Neuronal stem cell (in vitro differentiated cells): ENCODE measurements around the gene RNF181. TPM values are rescaled to one million over a fixed set of nuclear protein-coding genes. Genes with fewer than 3 reads are reported as not detected.

Experiments used
- DNase-seq: peaks from one replicate; pipeline ENCODE4 v3.0.0-alpha.2; 2013; ENCODE audit warnings: low spot score
- H2AFZ ChIP-seq: one replicate; pipeline ENCODE4 v1.6.1; 2013; ENCODE audit warnings: mild to moderate bottlenecking, low read length, inconsistent platforms
- H2AK5ac ChIP-seq: 2 replicates; pipeline ENCODE4 v1.6.1; 2013; ENCODE audit warnings: low read depth, mild to moderate bottlenecking, inconsistent platforms, low read length, moderate library complexity, mixed read lengths
- H2BK120ac ChIP-seq: 2 replicates; pipeline ENCODE4 v1.6.1; 2013; ENCODE audit warnings: low read depth, mild to moderate bottlenecking, inconsistent platforms, low read length, moderate library complexity, mixed read lengths
- H2BK12ac ChIP-seq: one replicate; pipeline ENCODE4 v1.6.1; 2013; ENCODE audit warnings: low read length, inconsistent platforms
- H2BK15ac ChIP-seq: 2 replicates; pipeline ENCODE4 v1.6.1; 2013; ENCODE audit warnings: mild to moderate bottlenecking, low read length, inconsistent platforms, mixed read lengths
- H2BK5ac ChIP-seq: one replicate; pipeline ENCODE4 v1.6.1; 2013; ENCODE audit warnings: inconsistent platforms, mild to moderate bottlenecking, low read length, moderate library complexity
- H3K14ac ChIP-seq: one replicate; pipeline ENCODE4 v1.6.1; 2013; ENCODE audit warnings: low read length, inconsistent platforms
- H3K18ac ChIP-seq: 2 replicates; pipeline ENCODE4 v1.6.1; 2013; ENCODE audit warnings: low read length, inconsistent platforms
- H3K23ac ChIP-seq: 2 replicates; pipeline ENCODE4 v1.6.1; 2013; ENCODE audit warnings: low read depth, mild to moderate bottlenecking, mixed read lengths, low read length, inconsistent platforms; ENCODE audit not compliant: poor library complexity
- H3K27ac ChIP-seq: replicated peaks from 3 replicates; pipeline ENCODE4 v1.5.1; 2013; ENCODE audit warnings: low read length, inconsistent platforms
- H3K27me3 ChIP-seq, 3 experiments: 2 replicates each; pipeline ENCODE4 v1.6.1; 2013; ENCODE audit warnings: low read length in 3 of 3, mild to moderate bottlenecking in 2 of 3, inconsistent platforms in 1 of 3, low read depth in 1 of 3, mixed read lengths in 1 of 3, moderate library complexity in 1 of 3; ENCODE audit not compliant: control insufficient read depth in 3 of 3, insufficient read depth in 3 of 3
- H3K36me3 ChIP-seq, 2 donors: replicated peaks in 1 of 2; 2 replicates each; pipeline ENCODE4 v1.6.1; 2013; ENCODE audit warnings: low read length in 2 of 2; ENCODE audit not compliant: control insufficient read depth in 2 of 2, insufficient read depth in 2 of 2
- H3K4ac ChIP-seq: 2 replicates; pipeline ENCODE4 v1.6.1; 2013; ENCODE audit warnings: inconsistent platforms, mild to moderate bottlenecking, low read length, moderate library complexity
- H3K4me1 ChIP-seq, 2 donors: 1 replicate in 1 of 2; 2 replicates in 1 of 2; pipeline ENCODE4 v1.6.1; 2013; ENCODE audit warnings: low read length in 2 of 2, low read depth in 1 of 2; ENCODE audit not compliant: control insufficient read depth in 2 of 2, insufficient read depth in 1 of 2
- H3K4me2 ChIP-seq: one replicate; pipeline ENCODE4 v1.6.1; 2013; ENCODE audit warnings: mild to moderate bottlenecking, low read length, inconsistent platforms; ENCODE audit not compliant: insufficient read depth, poor library complexity, severe bottlenecking
- H3K4me3 ChIP-seq, 2 donors: 2 replicates each; pipeline ENCODE4 v1.5.1; 2013; ENCODE audit warnings: low read length in 2 of 2, mild to moderate bottlenecking in 2 of 2, inconsistent platforms in 1 of 2, moderate library complexity in 1 of 2
- H3K79me1 ChIP-seq: one replicate; pipeline ENCODE4 v1.6.1; 2013; ENCODE audit warnings: low read depth, mild to moderate bottlenecking, inconsistent platforms, low read length, moderate library complexity
- H3K9ac ChIP-seq: one replicate; pipeline ENCODE4 v1.6.1; 2013; ENCODE audit warnings: mild to moderate bottlenecking, low read depth, low read length, inconsistent platforms; ENCODE audit not compliant: poor library complexity
- H3K9me3 ChIP-seq, 2 donors: replicated peaks in 1 of 2; 2 replicates each; pipeline versions ENCODE3 to v1.6.1; 2013; ENCODE audit warnings: low read length in 2 of 2, mild to moderate bottlenecking in 2 of 2, inconsistent platforms in 1 of 2, low read depth in 1 of 2, mixed read lengths in 1 of 2, moderate library complexity in 1 of 2; ENCODE audit not compliant: control insufficient read depth in 2 of 2, insufficient read depth in 1 of 2
- H4K8ac ChIP-seq: one replicate; pipeline ENCODE4 v1.6.1; 2013; ENCODE audit warnings: low read depth, mild to moderate bottlenecking, inconsistent platforms, low read length, moderate library complexity
- H4K91ac ChIP-seq: one replicate; pipeline ENCODE4 v1.6.1; 2013; ENCODE audit warnings: low read length, low read depth, mild to moderate bottlenecking, inconsistent platforms; ENCODE audit not compliant: poor library complexity
- WGBS, 2 donors: extraction: QIAGEN DNeasy Blood & Tissue Kit; methylation state at CpG; one replicate each; pipeline ENCODE4 v1.1.7; 2013; ENCODE audit warnings: missing lambda C conversion rate in 2 of 2, mixed read lengths in 1 of 2; ENCODE audit not compliant: insufficient read length in 2 of 2, insufficient replicate concordance in 1 of 2; ENCODE audit errors: extremely low coverage in 2 of 2; 5-methylcytosine and 5-hydroxymethylcytosine counted together
- small RNA-seq: library from polyadenylated mRNA; stranded (forward); fragments of <200 nt; extraction: miRNeasy Mini kit (QIAGEN cat#:217004); gene quantifications from one replicate; pipeline ENCODE3, GENCODE V24; 2013; ENCODE audit not compliant: insufficient read depth

The RNF181 gene

DNA sequence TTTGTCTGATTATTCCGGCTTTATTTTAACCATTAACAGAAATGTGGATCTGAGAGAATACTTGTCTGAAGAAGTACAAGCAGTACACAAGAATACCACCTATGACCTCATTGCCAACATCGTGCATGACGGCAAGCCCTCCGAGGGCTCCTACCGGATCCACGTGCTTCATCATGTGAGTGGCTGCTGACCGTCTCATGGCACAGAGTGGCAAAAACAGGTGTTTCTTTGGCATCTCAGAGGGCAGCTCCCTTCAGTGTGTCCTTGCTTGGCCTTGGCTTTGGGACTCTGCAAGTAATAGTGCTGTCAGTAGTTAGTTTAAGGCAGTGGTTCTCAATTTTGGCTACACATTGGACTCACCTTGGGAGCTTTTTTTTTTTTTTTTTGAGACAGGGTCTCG, 49.4 kb downstream of the RNF181 start:
- no peak overlapping the region for H3K9ac ChIP-seq
- H2BK15ac ChIP-seq = no peak overlapping the region
- H2BK120ac ChIP-seq = no peak overlapping the region
- no peak overlapping the region for H3K14ac ChIP-seq
- no peak overlapping the region for H2BK12ac ChIP-seq
- no peak overlapping the region for H3K4ac ChIP-seq
- no peak overlapping the region for H3K27ac ChIP-seq
- peaks cover 56 to 99% of the 10 kb centered on the region in 2 donors for H3K36me3 ChIP-seq
- no peaks in the 10 kb centered on the region for H3K79me1 ChIP-seq
- H4K91ac ChIP-seq = no peak overlapping the region
- no peak overlapping the region for H2AFZ ChIP-seq
- no peaks in the 10 kb centered on the region for H3K4me1 ChIP-seq
- no CpG with 5 or more reads among the region's 8 CpGs for WGBS, 2 donors
- no peak overlapping the region for H3K23ac ChIP-seq
- H3K27me3 ChIP-seq = no peaks in the 10 kb centered on the region
- no peak overlapping the region for H3K4me3 ChIP-seq
- H3K4me2 ChIP-seq = no peak overlapping the region
- no peak overlapping the region for H4K8ac ChIP-seq
- peaks cover 0 to 1% of the 10 kb centered on the region in 2 donors for H3K9me3 ChIP-seq
- DNase-seq = no peak
- no peak overlapping the region for H2AK5ac ChIP-seq
- no peak overlapping the region for H3K18ac ChIP-seq
- H2BK5ac ChIP-seq = no peak overlapping the region

DNA sequence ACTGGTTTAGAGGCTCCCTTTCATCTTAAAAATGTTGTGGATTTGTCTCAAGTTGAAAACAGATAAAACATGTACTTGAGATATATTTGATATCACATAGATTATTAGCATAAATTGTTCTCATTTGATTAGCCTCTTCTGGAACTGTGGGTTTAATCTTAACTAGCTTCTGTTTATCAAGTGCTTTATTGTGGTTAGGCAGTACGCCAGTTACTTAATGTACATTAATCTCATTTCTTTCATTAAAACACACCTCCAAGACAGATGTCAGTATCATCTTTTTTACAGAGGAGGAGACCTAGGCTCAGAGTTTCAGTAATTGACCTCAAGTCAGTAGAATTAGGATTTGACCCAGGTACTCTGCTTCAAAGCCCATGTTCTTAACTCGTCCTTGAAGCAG, 50.6 kb downstream of the RNF181 start:
- no peak overlapping the region for H2BK120ac ChIP-seq
- peaks cover 63 to 97% of the 10 kb centered on the region in 2 donors for H3K36me3 ChIP-seq
- no peak overlapping the region for H3K9ac ChIP-seq
- H2BK5ac ChIP-seq = no peak overlapping the region
- H4K91ac ChIP-seq = no peak overlapping the region
- WGBS, 2 donors = no CpG with 5 or more reads among the region's 2 CpGs
- H3K4me2 ChIP-seq = no peak overlapping the region
- no peak overlapping the region for H3K18ac ChIP-seq
- no peaks in the 10 kb centered on the region for H3K27me3 ChIP-seq
- peaks cover 0 to 1% of the 10 kb centered on the region in 2 donors for H3K9me3 ChIP-seq
- no peak overlapping the region for H2AFZ ChIP-seq
- no peak overlapping the region for H2BK12ac ChIP-seq
- no peak overlapping the region for H3K23ac ChIP-seq
- no peaks in the 10 kb centered on the region for H3K4me1 ChIP-seq
- H3K79me1 ChIP-seq = peaks cover 2% of the 10 kb centered on the region
- H4K8ac ChIP-seq = no peak overlapping the region
- no peak overlapping the region for H2AK5ac ChIP-seq
- H3K27ac ChIP-seq = no peak overlapping the region
- no peak overlapping the region for H2BK15ac ChIP-seq
- no peak overlapping the region for H3K14ac ChIP-seq
- H3K4me3 ChIP-seq = no peak overlapping the region
- no peak for DNase-seq
- H3K4ac ChIP-seq = no peak overlapping the region

Small RNA genes within 50 kb of the gene (small RNA-seq; reads per million reads assigned to genes)
- gene RN7SL126P = not detected
